Stimulated activated CD8-positive, alpha-beta memory T cell treated with anti-CD3 and anti-CD28 coated beads, Interleukin-7, amount 100 ng/mL, for 4 hours (primary cell): ENCODE data around the gene NAT10.
"Not testable (repeated sequence)": the region's sequence is repeated elsewhere in the genome, so short reads cannot be mapped to it uniquely, and the experiment has no call there.

Experiments used
- DNase-seq, 2 donors: peaks; one replicate each; pipeline ENCODE4 v3.0.0-alpha.2; 2020; ENCODE audit warnings: low read depth in 2 of 2

Gene NAT10

DNA sequence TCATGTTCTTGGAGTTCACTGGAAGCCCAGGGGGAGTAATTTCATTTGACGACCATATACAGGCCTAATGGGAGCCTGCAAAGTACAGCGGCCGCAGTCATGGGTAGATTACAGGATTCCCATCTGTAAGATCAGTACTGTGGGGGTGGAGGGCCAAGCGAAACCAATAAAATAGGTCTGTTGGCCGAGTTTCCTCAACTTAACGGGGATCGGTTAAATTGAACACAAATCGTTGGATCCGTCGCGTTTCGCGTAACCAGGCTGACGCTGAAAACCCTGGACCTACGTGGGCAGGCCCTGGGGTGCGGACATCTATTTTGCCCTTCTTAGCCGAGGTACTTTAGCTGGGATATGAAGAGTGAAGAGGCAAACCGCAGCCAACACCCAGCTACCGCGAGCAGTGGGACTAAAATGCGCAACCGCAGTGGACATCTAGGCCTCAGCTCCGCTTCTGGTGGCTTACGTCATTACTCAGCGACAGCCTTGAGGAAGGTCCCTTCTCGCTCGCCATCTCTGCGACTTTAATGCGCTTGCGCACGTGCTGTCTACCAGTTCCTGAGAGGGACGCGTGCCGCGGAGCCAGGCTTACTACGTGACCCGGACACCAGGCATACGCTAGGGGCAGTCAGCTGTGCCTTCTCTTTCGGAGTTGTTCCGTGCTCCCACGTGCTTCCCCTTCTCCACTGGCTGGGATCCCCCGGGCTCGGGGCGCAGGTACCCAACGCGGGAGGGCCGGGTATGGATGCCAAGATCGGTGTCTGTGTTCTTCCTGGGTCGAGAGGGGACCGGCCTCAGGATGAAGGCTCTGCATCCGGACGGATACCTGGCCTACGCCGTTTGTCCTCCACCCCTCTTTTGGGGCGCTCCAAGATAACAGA, at the start of gene NAT10:
NAT10 (plus strand) TSS at position 551 of the 878 bp plus-strand sequence. CDS start 2,597 bp downstream, outside the sequence.
- DNase-seq = peak; percentile 94 to 97

DNA sequence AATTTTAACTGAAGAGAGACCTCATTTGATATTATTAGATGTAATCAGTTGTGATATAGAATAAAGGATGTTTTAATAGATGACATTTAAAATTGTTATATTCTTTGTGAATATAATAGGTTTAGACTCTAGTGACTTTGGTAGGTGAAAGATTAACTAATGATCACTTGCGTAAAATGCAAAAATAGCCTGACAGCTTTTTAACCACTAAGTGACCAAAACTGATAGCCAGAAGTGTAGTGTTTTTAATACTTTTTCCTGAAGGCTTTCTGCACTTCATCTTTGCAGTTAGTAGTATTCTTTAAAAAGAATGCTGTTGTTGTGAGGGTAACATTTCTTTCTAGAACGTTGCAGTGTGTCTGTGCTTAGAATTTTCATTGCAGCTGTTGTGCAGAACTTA, 48.8 kb upstream of the NAT10 start:
- DNase-seq = no peak

DNA sequence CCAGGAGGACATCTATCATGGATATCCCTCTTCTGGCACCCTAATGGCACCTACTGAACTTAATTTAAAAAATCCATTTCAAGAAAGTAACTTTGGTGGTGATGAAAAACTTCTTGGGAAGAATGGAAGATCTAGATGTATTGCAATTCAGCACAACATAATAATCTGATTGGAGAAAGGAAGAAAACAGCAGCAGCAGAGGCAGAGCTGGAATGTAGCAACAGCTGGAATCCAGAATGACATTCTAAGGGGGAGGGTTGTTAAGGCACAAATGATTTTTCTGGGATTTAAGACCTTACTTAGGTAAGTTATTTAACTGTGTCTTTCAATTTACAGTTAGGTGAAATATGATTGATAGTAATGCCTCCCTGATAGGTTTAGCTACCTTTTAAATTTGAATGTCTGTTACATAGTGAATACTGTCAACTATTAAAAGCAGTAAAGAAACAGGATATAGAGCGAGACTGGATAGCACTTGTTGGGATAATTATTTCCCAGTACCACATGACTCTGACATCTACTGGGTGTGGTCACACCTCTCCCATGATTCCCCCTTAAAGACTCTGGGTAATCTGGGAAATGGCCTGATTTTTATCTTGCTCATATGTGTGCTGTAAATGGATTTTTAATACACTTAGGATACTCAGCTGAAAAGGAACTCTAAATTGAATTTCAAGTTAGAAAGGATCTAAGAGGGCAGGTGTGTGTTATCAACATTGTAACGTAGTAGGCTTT, 42.2 kb upstream of the NAT10 start:
- no peak for DNase-seq

DNA sequence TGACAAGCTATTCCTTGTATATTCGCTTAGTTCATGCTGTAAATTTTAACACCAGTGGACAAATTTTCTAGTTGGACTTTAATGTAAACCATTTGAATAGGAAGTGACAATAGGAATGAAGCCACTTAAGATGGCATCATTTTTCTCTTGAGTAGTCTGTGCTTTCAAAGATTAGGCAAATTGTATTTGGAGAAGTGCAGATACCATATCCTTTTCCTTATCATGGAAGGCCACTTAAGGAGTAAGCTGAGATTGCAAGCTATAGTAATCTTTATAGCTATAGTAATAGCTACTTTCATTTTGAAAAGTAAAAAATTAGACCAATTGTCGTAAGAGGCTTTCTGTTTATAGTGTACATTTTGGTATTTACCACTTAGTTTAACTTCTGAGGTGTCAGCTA, 41.1 kb upstream of the NAT10 start:
- no peak for DNase-seq

DNA sequence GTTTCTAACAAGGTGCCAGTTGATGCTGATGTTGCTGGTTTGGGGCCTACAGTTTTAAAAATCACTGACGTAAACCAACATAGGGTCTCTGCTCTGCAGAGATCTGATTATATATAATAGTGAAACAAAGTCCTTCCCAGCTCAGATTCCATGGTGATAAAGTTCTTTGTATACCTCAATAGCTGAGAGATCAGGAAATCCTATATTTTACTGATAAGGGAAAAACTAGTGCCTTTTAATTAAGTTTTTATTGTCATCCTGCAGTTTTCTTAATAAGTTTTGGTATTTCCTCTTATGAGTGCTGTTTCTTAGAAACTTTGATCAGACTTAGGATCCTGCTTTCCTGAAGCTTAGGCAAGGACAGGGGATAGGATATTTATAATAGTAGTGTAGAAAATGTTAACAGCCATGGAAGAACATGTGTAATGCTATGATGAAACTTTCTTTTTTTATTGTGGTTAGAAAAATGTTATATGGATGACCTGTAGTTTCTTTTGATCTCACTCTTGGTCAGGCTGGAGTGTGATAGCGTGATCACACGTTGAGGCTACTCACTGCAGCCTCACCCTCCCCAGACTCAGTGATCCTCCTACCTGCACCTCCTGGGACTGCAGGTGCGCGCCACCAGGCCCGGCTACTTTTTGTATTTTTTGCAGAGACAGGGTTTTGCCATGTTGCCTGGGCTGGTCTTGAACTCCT, 39.8 kb upstream of the NAT10 start:
- no peak for DNase-seq

DNA sequence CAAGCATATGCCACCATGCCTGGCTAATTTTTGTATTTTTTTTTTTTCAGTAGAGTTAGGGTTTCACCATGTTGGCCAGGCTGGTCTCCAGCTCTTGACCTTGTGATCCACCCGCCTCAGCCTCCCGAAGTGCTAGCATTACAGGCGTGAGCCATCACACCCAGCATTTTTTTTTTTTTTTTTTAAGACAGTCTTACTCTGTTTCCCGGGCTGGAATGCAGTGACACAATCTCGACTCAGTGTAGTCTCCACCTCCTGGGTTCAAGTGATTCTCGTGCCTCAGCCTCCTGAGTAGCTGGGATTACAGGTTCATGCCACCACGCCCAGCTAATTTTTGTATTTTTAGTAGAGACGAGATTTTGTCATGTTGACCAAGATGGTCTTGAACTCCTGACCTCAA, 38.7 kb upstream of the NAT10 start:
- not testable (repeated sequence) for DNase-seq

DNA sequence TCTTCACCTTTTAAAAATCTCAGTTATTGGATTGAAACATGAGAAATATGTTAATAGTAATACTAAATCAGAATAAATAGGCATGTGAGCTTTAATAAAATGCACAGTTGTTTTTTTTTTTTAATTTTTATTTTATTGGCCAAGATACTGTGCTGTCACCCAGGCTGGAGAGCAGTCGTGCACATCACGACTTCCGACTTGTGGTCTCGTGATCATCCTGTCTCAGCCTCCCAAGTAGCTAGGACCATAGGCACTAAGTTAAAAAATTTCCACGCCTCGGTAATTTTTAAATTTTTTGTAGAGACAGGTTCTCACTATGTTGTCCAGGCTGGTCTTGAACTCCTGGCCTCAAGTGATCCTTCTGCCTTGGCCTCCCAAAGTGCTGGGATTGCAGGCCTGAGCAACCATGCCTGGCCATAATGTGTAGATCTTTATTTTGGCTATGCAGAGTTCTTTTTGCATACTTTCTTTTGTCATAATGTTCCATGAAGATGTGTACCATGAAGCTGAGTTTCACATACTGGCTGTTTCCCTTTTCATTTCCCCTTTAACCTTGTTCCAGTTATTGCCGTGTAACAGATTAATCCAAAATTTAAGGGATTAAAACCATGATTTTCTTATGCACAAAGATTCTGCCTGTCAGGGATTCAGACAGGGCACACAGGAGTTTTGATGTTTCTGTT, 37.9 kb upstream of the NAT10 start:
- no peak for DNase-seq

DNA sequence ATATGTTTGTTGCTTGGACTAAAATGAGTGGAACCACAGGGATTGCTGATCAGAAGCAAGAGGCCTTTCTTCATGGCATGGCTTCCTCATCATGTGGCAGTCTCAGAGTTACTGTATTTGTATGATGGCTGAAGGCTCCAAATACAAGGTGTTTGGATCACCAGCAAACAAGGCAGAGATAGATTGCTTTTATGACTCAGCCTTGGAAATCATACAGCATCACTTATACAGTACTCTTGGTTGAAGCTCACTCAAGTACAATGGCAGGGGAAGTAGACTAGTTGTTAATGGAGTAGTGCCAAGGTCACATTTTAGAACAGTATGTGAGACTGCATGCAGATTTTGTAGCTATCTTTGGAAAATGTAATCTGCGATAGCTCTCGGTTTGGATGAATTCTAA, 37.3 kb upstream of the NAT10 start:
- no peak for DNase-seq

DNA sequence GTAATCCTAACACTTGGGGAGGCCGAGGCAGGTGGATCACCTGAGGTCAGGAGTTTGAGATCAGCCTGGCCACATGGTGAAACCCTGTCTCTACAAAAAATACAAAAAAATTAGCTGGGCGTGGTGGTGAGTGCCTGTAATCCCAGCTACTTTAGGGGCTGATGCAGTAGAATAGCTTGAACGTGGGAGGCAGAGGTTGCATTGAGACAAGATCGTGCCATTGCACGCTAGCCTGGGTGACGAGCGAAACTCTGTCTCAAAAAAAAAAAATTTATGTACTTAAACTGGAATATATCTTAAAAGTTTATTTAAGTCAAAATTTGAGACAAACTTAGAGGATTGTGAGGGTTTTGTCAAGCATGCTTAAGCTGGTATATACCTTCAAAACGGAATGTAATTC, 34.1 kb upstream of the NAT10 start:
- DNase-seq = not testable (repeated sequence)

DNA sequence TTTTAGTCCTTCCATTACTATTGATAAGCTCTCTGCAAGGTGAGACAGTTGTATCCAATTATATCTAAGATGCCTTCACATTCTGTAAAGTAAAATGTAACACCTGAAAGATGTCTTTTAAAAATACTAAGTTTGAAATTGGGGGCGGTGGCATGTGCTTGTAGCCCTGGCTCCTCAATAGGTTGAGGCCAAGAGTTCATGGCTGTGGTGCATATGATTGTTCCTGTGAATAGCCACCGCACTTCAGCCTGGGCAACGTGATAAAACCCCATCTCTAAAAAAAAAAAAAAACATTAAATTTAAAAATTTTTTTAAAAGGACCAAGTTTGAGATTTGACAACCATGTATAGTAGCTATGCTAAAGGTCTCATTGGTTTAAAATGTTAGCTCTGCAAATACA, 33.4 kb upstream of the NAT10 start:
- DNase-seq = no peak

DNA sequence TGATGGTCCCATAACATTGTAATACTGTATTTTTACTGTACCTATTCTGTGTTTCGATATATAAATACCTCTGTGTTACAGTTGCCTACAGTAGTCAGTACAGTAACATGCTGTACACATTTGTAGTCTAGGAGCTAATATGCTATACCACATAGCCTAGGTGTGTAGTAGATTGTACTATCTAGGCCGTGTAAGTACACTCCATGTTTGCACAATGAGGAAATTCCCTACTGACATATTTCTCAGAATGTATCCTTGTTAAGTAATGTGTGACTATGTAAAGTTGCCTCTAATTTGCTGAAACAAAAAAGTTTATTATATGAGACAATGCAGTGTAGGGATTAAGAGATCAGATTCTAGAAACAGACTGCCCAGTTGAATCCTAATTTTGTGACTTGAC, 32.6 kb upstream of the NAT10 start:
- DNase-seq = no peak

DNA sequence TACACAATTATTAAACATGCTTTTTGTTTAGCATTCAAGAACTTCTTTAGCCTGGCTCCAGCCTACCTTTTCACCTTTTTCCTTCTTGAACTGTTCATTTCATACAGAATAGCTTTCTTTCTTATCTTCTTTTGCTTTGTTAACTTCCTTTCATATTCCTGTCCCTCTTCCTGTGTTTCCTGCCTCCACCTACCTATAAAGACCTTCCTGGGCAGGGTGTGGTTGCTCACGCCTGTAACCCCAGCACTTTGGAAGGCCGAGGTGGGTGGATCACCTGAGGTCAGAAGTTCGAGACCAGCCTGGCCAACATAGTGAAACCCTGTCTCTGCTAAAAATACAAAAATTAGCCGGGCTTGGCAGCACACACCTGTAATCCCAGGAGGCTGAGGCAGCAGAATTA, 31.0 kb upstream of the NAT10 start:
- no peak for DNase-seq

DNA sequence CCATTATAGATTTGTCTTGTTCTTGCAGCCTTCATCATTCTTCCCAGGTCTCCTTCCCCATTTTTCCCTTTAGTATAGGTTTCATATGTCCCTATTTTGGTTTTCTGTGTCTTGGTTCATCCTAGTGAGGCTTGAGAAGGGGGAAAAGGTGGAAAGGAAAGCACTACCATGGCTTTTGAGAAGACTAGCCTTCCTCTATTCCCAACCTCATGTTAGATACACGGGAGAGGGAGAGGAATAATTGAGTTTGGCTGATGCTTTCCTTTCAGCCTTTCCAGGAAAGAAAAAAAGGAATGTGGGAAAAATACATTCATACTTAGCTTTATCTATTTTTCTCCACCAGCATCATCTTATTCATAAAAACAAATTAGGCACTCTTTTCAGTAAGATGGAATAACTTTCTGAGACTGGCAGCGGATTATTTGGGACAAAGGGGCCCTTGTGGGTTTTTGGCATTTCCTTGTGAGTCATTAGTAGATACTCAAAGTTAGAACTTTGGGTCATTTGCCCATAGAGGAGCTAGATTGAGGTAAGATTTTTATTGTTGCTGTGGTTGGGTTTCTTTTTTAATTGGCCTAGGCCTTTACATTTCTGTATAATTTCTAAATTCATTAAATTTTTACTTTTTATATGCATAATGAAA, 30.1 kb upstream of the NAT10 start:
- no peak for DNase-seq

DNA sequence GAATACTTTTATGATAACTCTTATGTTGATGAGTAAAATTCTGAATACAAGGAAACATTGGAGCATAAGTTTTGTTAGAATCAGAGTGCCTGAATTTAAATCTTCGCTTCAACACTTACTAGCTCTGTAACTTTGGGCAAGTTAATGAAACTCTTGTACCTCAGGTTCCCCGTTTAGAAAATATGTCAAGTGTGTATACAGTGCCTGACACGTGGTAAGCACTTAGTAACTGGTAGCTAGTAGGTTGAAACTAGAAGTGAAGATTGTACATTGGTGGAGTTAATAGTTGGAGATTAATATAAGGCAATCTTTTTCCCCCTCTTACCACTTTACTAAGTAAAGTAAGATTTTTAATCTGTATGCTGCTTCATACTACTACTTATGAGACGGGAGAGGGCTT, 24.8 kb upstream of the NAT10 start:
- DNase-seq = no peak

DNA sequence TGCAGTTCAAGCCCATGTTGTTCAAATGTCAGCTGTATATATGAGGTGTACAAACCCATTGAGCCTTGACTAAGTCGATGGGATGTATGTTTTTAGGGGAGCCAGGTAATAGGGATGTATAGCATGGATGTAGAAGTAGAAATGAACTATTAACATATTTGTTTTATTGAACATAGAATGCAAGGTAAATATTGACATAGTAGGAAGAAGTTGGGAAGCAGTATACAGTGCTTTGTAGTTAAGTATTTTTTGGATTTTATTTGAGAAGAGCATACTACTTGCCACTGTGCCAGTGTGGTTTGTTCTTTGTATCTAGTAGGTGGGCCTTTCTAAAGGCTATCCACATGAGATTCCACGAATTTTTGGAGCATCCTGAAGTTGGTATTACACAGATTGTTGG, 20.8 kb upstream of the NAT10 start:
- no peak for DNase-seq

DNA sequence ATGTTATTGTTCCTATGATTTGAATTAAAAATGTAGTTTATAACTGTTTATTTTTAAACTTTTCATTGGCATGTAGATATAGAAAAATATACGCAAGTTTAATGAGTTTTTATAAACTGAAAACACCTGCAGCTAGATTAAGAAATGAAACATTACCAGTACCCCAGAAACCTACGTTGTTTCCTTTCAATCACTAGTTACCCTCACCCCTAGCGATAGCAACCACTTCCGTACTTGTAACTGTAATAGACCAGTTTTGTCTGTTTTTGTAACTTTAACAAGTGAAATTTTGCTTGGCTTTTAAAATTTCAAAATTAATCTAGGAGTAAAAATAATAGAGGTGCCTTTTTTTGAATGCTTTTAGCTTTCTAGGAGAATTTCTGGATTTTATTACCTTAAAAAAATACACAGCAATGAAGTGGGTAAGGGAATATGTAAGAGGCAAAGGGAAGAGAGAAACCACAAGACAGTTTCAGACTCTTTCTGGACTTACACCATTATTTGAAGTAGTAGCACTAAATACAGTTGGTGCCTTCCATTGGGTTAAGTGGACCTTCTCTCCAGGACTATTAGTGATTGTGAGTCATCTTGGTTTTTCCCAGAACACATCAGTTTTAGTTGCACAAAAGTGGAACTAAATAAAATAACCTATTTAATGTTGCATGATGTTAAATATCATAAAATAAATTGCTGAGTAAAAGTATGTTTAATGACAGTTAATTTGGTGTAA, 18.7 kb upstream of the NAT10 start:
- no peak for DNase-seq

DNA sequence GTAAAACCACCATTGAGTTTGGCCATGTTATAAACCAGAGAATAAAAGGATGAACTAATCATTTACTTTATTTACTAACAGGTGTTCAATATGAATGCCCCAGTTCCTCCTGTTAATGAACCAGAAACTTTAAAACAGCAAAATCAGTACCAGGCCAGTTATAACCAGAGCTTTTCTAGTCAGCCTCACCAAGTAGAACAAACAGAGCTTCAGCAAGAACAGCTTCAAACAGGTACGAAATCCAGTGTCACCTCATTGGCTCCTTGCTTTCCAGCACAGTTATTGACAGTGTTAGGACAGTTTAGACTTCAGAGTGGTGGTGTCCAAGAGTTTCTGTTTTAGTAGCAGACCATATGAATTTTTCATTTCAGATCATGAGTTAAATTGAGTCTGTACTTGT, 13.6 kb upstream of the NAT10 start:
- DNase-seq = no peak

DNA sequence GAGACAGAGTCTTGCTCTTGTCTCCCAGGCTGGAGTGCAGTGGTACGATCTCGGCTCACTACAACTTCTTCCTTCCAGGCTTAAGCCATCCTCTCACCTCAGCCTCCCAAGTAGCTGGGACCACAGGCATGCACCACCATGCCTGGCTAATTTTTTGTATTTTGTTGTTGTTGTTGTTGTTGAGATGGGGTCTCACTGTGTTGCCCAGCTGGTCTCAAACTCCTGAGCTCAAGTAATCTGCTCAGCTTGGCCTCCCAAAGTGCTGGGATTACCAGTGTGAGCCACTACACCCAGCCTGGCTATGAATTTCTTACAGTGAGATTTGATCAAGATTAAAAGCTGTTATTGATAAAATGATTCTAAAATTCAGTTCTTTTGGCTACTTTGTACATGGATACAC, 10.5 kb upstream of the NAT10 start:
- not testable (repeated sequence) for DNase-seq

DNA sequence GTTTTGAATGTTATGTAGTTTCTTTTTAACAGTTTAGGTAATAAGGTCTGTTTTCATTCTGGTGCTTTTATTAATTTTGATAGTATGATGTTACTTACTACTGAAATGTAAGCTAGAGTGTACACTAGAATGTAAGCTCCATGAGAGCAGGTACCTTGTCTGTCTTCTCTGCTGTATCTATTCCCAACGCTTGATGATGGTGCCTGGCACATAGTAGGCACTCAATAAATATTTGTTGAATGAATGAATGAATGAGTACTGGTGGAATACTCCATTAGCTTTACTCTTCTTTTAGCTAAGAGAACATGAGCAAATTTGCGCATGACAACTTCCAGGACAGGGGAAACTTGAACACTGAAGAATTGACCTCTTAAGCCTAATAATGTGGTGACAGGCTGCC, 6.6 kb upstream of the NAT10 start:
- no peak for DNase-seq

DNA sequence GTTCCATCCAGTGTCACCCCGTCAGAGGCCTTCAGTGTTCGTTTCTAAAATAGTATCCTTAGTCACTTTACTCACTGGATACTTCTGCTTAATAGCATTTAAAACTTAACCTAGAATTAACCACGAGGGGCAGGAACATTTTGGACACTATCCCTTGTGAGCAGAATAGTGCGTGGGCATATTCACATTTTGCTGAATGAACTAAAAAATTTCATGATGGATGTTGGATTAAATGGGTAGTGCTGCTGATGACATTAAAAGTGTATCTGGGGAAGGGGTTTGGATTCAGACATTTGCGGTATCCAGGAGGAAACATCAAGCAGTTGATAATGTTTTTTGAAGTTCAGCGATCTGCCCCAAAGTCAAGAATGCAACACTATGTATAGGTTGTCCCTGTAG, 750 bp upstream of the NAT10 start:
- DNase-seq = no peak
